ENCODE data around the gene POLE. TPM values are rescaled to one million over a fixed set of nuclear protein-coding genes. Genes with fewer than 3 reads are reported as not detected.

The POLE gene
- total RNA-seq, 2 experiments from 2014 or later: 115 to 121 TPM

GRCh38 chr12:132614029-132614428 lies 73.1 kb downstream of the POLE start:
- Mint-ChIP-seq H3K36me3 (ENCODE audit: low read depth) (peaks cover 13% of the 10 kb centered on the region), H3K4me1 (ENCODE audit: low read depth) (peaks cover 7% of the 10 kb centered on the region), H3K4me3 (no peak overlapping the region), H3K27ac (no peak overlapping the region), H3K27me3 (peaks cover 54% of the 10 kb centered on the region), H3K9me3 (peaks cover 18% of the 10 kb centered on the region)
- DNase-seq: no peak
- no peak for ATAC-seq
- intact Hi-C loops (cut with micrococcal nuclease): no loop called here
- CTCF ChIA-PET: interaction anchor here (0.9 to 3.9 kb wide), 9 partner anchors 14 to 460 kb away, joined by 3 to 23 read pairs (median 5); no protein-coding TSS in a partner anchor
- POLR2A ChIA-PET: no interaction called here
- no peak for TF ChIP-seq CTCF (IDR thresholded peaks at IDR 0.05)

- H3K9me3 Mint-ChIP-seq: peaks cover 12% of the 10 kb centered on the region
- peaks cover 4% of the 10 kb centered on the region for H3K4me1 Mint-ChIP-seq (ENCODE audit: low read depth)
- ChIA-PET CTCF (interaction anchor here (0.9 to 1.2 kb wide), 2 partner anchors 51 to 197 kb away, joined by 3 to 5 read pairs; no protein-coding TSS in a partner anchor), POLR2A (no interaction called here)
- DNase-seq: no peak
- TF ChIP-seq CTCF (IDR thresholded peaks at IDR 0.05): no peak
- intact Hi-C loops (cut with micrococcal nuclease): no loop called here
- H3K27me3 Mint-ChIP-seq: peaks cover 51% of the 10 kb centered on the region
- ATAC-seq: no peak
- no peak overlapping the region for H3K27ac Mint-ChIP-seq
- peaks cover 4% of the 10 kb centered on the region for H3K36me3 Mint-ChIP-seq (ENCODE audit: low read depth)
- H3K4me3 Mint-ChIP-seq: no peak overlapping the region
Measured at GRCh38 chr12:132611620-132612019, 75.5 kb downstream of the POLE start.

GRCh38 chr12:132610866-132611602 lies 76.1 kb downstream of the POLE start:
- peaks cover 11% of the 10 kb centered on the region for H3K9me3 Mint-ChIP-seq
- no peak overlapping the region for H3K27ac Mint-ChIP-seq
- ChIA-PET POLR2A (no interaction called here), CTCF (interaction anchor here (0.9 to 1.2 kb wide), 2 partner anchors 50 to 196 kb away, joined by 3 to 5 read pairs; no protein-coding TSS in a partner anchor)
- TF ChIP-seq CTCF (IDR thresholded peaks at IDR 0.05): no peak
- ATAC-seq (no peak), DNase-seq (no peak)
- H3K27me3 Mint-ChIP-seq: peaks cover 53% of the 10 kb centered on the region
- H3K4me3 Mint-ChIP-seq: no peak overlapping the region
- peaks cover 8% of the 10 kb centered on the region for H3K4me1 Mint-ChIP-seq (ENCODE audit: low read depth)
- H3K36me3 Mint-ChIP-seq (ENCODE audit: low read depth): peaks cover 4% of the 10 kb centered on the region
- intact Hi-C loops (cut with micrococcal nuclease): no loop called here

DNA sequence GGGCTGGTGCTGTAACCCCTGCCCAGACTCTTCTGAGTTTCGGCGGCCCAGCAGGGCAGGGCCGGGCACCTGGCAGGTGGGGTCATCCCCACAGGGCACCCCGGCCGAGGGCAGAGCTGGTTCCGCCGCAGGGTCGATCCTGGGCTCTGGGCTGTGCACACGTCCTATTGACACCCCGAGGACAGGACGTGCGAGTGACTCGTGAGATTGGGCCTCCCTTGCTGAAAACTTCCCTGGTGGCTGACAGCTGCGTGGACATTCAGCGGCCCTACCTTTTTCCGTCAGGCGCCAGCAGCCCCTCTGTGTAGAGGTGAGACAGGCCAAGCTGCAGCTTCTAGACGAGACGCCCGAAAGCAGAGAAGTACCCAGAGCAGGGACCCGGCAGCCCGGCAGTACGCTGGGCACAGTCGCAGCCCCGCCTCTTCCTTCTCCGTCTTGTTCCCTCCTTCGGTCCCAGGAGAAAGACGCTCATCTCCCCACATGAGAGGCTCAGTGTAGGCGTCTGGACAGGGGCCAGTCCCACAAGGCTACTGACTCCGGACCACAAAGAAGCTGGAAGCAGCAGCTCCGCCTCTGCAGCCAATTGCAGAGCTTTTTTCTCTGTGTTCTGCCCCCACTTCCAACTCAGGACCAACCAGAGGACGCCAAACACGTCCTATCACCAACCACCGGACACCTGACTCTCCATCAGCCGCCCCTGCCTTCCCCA lies 76.9 kb downstream of the POLE start, which contains the start of gene LRCOL1:
Gene LRCOL1, minus strand, starts transcription at position 532 of the 709 bp plus-strand sequence. CDS start 4,331 bp downstream, outside the sequence.
- peaks cover 8% of the 10 kb centered on the region for H3K4me1 Mint-ChIP-seq (ENCODE audit: low read depth)
- ChIA-PET POLR2A (interaction anchor here (0.8 kb wide), 1 partner anchor 193 kb away, joined by 3 read pairs; no protein-coding TSS in a partner anchor), CTCF (interaction anchor here (0.8 to 1.9 kb wide), 3 partner anchors 8 to 195 kb away, joined by 3 to 8 read pairs (median 4); no protein-coding TSS in a partner anchor)
- ATAC-seq: no peak
- peaks cover 47% of the 10 kb centered on the region for H3K27me3 Mint-ChIP-seq
- peaks cover 11% of the 10 kb centered on the region for H3K9me3 Mint-ChIP-seq
- H3K36me3 Mint-ChIP-seq (ENCODE audit: low read depth): peaks cover 4% of the 10 kb centered on the region
- no peak within 1 kb of the TSS for H3K27ac Mint-ChIP-seq
- intact Hi-C loops (cut with micrococcal nuclease): no loop called here
- no peak for TF ChIP-seq CTCF (IDR thresholded peaks at IDR 0.05)
- no peak for DNase-seq
- no peak within 1 kb of the TSS for H3K4me3 Mint-ChIP-seq

Data from activated CD8-positive, alpha-beta T cell treated with anti-CD3 and anti-CD28 coated beads for 36 hours (primary cell).